HG03064 (cell line): Measurements from ENCODE around the gene NDN.
"Not testable (repeated sequence)": the region's sequence is repeated elsewhere in the genome, so short reads cannot be mapped to it uniquely, and the experiment has no call there.

ENCODE experiments used
- ATAC-seq: cut with Tn5 transposase; IDR thresholded peaks from one replicate; pipeline ENCODE4 v1.9.1; 2021; ENCODE audit warnings: low read depth; ENCODE audit not compliant: unreplicated experiment

NDN gene

GRCh38 chr15:23687143-23687470 is at the start of gene NDN:
Gene NDN (minus strand): TSS chr15:23687305. CDS start chr15:23687217, 88 bp downstream.
- no peak for ATAC-seq

- ATAC-seq = no peak
Measured at GRCh38 chr15:23736033-23736673, 49.0 kb upstream of the NDN start.

DNA sequence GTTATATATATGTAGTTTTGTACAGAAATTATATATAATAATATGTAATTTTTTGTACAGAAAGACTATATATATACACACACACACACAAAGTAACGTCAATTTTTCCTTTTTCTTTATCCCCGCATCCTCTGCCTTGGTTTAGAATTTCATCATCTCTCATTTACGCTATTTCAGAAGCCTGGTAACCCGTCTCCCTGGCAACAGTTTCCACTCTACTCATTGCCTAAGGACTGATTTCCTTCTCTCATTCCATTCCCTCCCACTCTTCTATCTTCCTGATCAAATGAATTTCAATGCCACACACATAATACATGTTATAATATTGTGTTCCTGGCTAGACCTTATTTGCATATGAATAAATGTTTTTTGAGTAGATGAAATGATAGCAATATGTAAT is 47.8 kb upstream of the NDN start:
- ATAC-seq = no peak

DNA sequence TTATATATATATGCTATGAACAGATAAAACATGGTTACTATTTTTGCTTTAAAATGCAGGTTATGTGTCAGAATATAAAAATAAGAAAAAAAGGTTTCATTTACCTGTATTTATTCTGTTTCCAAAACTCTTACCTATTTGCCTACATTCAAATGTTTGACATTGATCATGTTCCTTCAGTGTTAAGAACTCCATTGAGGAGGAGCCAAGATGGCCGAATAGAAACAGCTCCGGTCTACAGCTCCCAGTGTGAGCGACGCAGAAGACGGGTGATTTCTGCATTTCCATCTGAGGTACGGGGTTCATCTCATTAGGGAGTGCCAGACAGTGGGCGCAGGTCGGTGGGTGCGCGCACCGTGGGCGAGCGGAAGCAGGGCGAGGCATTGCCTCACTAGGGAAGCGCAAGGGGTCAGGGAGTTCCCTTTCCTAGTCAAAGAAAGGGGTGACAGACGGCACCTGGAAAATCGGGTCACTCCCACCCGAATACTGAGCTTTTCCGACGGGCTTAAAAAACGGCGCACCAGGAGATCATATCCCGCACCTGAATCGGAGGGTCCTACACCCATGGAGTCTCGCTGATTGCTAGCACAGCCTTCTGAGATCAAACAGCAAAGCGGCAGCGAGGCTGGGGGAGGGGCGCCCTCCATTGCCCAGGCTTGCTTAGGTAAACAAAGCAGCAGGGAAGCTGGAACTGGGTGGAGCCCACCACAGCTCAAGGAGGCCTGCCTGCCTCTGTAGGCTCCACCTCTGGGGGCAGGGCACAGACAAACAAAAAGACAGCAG is 27.0 kb upstream of the NDN start:
- ATAC-seq = not testable (repeated sequence)

DNA sequence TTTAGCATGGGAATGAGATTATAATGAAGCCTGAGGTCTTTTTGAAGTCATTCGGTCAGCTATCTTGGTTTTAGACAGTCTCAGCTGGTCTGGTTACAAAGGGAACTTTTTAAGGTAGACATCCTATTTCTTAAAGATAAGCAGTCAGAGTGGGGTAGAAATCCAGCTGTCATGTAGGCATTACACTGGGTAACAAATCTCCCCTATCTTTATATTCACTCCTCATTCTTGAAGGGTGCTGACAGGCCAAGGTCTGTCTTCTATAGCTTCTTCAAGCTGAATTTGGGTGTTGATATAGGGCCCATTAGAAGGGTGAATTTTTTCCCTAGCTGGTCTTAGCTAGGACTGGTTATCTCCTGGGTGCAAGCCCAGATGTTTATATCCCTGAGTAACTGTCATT is 21.2 kb upstream of the NDN start:
- no peak for ATAC-seq

- ATAC-seq = no peak
Measured at GRCh38 chr15:23695282-23695681, 8.2 kb upstream of the NDN start.

GRCh38 chr15:23694592-23694991 is 7.5 kb upstream of the NDN start:
- ATAC-seq = no peak

GRCh38 chr15:23690450-23690852 is 3.3 kb upstream of the NDN start:
- ATAC-seq = no peak

DNA sequence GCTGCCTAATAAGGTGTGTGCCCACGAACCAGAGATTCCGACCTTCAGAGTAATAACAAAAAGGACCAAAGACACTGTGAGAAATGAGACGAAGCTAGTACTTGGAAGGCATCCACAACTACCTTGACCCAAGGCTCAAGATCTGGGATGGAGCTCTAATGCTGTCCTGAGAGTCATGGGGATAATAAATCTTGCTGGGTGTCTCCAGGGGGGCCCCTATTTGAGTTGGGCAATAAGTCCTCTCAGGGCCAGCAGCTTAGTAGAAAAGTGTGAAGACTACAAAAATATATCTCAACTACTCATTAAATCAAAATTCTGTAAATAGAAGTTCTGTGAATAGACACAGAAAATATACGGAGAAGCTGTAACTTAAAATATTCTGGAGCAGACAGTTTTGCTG is 2.9 kb upstream of the NDN start:
- no peak for ATAC-seq

DNA sequence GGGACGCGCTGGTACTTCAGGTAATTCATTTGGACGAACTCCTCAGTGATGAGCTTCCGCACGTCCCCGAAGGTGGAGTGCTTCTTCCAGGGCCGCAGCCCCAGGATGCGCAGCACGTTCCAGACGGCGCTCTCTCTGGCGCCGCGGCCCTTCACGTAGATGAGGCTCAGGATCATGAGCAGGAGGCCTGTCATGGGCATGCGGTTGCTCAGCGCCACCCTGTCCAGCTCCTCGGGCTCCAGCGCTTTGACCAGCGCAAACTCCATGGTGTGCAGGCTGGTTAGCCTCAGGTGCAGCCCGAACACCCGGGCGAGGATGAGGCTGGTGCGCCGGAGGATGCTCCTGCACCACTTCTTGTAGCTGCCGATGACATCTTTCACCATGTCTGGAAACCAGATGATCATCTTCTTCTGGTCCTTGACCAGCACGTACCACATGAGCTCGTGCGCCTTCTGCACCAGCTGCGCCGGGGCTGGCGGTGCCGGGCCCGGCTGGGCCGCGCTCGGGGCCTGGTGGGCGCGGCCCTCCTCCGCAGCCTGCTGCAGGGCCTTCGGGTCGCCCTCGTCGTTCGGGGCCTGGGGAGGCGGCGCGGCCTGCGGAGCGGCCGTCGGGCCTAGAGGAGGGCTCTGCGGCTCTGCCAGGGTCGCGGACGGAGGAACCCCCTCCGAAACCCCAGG is 501 bp downstream of the NDN start:
- ATAC-seq = no peak

DNA sequence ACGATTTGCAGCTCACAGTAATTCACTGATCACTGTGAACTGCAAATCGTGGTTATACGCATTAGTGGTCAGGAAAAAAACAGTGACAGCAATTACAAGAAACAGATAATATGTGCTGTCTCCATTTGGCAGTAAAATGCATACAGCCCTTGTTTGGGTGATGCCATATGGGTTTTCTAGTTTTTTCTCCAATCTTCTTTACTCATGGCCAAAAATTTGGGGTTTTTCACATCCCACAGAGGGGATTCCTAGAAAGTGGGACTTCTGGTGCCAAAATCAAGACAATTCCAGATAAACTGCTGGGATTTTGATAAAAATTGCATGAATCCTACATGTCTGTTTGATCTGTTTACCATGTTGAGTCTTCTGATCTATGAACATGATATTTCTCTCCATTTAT is 15.6 kb downstream of the NDN start:
- ATAC-seq = no peak

DNA sequence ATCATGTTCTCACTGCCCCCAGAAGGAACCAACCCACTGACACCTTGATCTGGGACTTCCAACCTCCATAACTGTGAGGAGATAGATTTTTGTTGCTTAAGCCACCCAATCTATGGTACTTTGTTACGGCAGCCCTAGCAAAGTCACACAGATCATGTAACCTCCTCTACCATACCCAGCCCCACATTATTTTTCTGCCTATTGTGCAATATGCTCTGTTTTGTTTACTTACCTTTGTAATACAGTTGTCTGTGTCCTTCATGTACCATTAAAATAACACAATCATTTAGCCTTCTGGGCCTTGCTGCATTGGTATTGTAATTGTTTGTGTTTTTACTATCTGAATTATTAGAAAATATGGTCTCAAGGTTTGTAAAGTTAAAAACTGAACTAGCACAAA is 16.1 kb downstream of the NDN start:
- no peak for ATAC-seq

DNA sequence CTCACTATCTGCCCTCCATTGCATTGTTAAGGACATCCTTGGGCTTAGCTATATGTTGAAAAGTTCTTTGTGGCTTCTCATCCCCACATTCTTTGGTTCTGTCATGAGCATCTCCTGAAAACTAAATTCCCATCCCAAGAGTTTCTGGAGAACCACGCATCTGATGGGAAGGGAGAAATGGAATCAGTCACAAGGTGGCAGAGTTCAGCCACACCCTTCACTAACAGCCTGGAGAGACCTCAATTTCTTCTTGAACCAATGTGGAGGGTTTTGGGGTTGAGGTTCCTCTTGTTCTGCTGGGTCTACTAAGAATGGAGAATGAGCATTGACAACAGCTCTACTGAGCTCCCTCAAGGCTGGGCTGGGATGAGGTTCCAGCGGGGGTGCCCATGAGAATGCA is 23.9 kb downstream of the NDN start:
- no peak for ATAC-seq

- ATAC-seq = no peak
Measured at GRCh38 chr15:23648920-23649515, 38.1 kb downstream of the NDN start.

DNA sequence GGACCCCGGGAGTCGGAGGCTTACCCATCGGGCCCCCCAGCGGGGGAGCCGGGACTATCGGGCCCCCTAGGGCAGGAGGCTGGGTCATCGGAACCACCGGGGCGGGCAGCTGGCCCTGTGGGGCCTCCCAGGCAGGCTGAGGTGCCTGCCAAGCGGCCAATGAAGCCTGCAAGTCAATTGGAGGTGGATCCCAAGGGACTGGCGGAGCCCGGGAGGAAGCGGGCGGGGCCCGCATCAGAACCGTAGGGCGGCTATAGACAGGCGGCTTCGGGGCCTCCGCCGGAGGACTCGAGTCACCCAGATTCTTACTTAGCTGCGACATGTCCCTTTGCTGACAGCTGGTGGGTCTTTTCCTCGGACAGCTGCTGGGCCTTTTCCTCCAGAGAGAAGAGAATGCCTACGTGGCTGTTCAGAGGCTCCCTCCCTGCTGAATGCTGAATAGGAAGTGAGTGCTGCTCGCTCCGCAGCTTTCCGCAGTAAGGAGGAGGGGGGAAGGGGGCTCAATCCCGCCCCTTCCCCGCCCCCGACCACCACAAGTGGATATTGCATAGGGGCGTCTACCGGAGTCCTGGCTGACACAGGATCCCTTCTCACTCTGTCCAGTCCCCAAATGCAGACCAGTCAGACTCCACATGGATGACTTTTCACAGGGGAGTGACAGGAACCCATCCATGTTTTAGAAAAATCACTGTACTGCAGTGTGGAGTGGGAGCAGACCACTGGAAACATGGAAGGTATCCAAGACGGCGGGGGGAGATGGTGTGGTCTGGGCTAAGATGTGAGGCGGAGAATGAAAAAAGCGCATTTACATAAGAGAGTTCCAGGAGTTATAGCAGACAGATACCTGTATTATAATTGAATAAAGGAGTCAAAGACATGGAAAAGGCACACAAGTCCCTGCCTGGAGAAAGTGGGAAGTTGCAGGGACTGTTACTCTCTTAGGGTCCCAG is 39.4 kb downstream of the NDN start, which contains the start of gene MAGEL2:
MAGEL2 (minus strand) TSS at position 447 of the 950 bp plus-strand sequence; CDS start at position 322, 125 bp downstream.
- no peak for ATAC-seq

DNA sequence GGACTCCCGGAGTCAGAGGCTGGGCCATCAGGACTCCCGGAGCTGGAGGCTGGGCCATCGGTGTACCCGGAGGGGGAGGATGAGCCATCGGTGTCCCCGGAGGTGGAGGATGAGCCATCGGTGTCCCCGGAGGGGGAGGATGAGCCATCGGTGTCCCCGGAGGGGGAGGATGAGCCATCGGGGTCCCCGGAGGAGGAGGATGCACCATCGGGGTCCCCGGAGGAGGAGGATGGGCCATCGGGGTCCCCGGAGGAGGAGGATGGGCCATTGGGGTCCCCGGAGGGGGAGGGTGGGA is 40.2 kb downstream of the NDN start:
- ATAC-seq = no peak

GRCh38 chr15:23646165-23647000 is 40.7 kb downstream of the NDN start:
- no peak for ATAC-seq

DNA sequence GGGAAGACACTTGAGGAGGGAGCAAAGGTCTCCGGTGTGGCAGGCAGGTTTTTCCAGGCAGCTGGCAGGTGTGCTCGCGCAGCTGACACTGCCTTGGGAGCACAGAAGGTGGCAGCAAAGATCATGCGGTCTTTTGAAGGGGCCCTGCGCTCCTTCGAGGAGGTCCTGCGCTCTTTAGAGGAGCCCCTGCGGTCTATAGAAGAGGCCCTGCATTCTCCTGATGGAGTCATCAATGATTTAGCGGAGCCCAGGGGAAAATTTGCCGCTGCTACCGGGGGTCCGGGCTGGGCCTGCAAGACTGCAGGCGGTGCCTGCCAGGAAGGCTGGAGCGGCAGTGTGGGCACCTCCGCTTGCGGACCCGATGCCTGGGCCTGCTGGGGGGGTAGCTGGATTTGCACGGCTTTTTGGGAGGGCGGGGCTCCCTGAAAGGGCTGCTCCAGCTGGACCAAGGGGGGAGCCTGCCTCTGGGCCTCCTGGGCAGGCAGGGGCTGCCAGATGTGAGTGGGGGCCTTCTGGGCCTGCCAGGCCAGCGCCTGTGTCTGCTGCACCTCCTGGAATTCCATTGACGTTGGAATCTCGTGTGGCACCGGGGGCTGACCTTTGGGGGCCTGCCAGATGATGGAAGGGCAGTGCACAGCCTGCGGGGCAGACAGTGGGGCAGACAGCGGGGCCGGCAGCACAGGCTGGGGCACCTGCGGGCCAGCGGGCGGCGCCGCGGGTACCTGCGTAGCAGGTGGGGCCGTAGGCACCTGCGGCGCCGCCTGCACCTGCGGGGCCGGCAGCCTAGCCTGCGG is 41.5 kb downstream of the NDN start:
- ATAC-seq = no peak

- no peak for ATAC-seq
Measured at GRCh38 chr15:23644829-23645228, 42.3 kb downstream of the NDN start.
